Erythroblast (primary cell): ENCODE data around the gene NOL4.
"Not testable (repeated sequence)": the region's sequence is repeated elsewhere in the genome, so short reads cannot be mapped to it uniquely, and the experiment has no call there.

Source experiments
- DNase-seq, 2 experiments: peaks; one replicate each; lab custom pipeline; 2025; lab: John Stamatoyannopoulos, UW
- GATA1 ChIP-seq: IDR thresholded peaks from 2 replicates; pipeline ENCODE4 v1.6.1; 2011; ENCODE audit warnings: low read depth, mild to moderate bottlenecking, control low read depth, low read length, moderate library complexity
- POLR2A ChIP-seq: IDR thresholded peaks from 2 replicates; pipeline ENCODE4 v1.6.1; 2011; ENCODE audit warnings: mild to moderate bottlenecking, low read length

The NOL4 gene

GRCh38 chr18:34224423-34225217, at the start of gene NOL4:
TSS of gene NOL4 (minus strand) at chr18:34224913. CDS start at chr18:34223253, 1,660 bp downstream.
- no peak for DNase-seq
- TF ChIP-seq POLR2A (no peak), GATA1 (no peak)

- not testable (repeated sequence) for DNase-seq
Observed at GRCh38 chr18:34266029-34266428, 41.3 kb upstream of the NOL4 start.

GRCh38 chr18:34261865-34262780, 37.4 kb upstream of the NOL4 start:
- TF ChIP-seq POLR2A (no peak), GATA1 (no peak)
- no peak for DNase-seq

- DNase-seq = no peak
- no peak for TF ChIP-seq POLR2A
- no peak for TF ChIP-seq GATA1
Observed at GRCh38 chr18:34258176-34258575, 33.5 kb upstream of the NOL4 start.

GRCh38 chr18:34251919-34252318, 27.2 kb upstream of the NOL4 start:
- DNase-seq = no peak
- no peak for TF ChIP-seq GATA1
- TF ChIP-seq POLR2A = no peak

GRCh38 chr18:34248727-34249126, 24.0 kb upstream of the NOL4 start:
- no peak for TF ChIP-seq GATA1
- no peak for TF ChIP-seq POLR2A

GRCh38 chr18:34242739-34243138, 18.0 kb upstream of the NOL4 start:
- DNase-seq = no peak
- TF ChIP-seq GATA1 (no peak), POLR2A (no peak)

More at GRCh38 chr18:34248727-34249126, 24.0 kb upstream of the NOL4 start:
- no peak for DNase-seq

GRCh38 chr18:34233781-34234388, 9.2 kb upstream of the NOL4 start:
- not testable (repeated sequence) for DNase-seq

GRCh38 chr18:34225218-34225553, 473 bp upstream of the NOL4 start:
- TF ChIP-seq GATA1 = no peak
- no peak for TF ChIP-seq POLR2A
- DNase-seq = no peak

- DNase-seq = no peak
- no peak for TF ChIP-seq POLR2A
Observed at GRCh38 chr18:34223893-34224422, 755 bp downstream of the NOL4 start.

- TF ChIP-seq POLR2A (no peak), GATA1 (no peak)
- no peak for DNase-seq
Observed at GRCh38 chr18:34223164-34223892, 1.4 kb downstream of the NOL4 start.

GRCh38 chr18:34222307-34223163, 2.2 kb downstream of the NOL4 start:
- TF ChIP-seq POLR2A (no peak), GATA1 (no peak)
- no peak for DNase-seq

- no peak for TF ChIP-seq GATA1
- no peak for TF ChIP-seq POLR2A
- no peak for DNase-seq
Observed at GRCh38 chr18:34221971-34222306, 2.8 kb downstream of the NOL4 start.
